ENCODE results near the gene ACOT7.
A peak's percentile ranks its signal among the peaks of the same experiment; 100 is the strongest.
"Not testable (repeated sequence)": the region's sequence is repeated elsewhere in the genome, so short reads cannot be mapped to it uniquely, and the experiment has no call there.

The ACOT7 gene

GRCh38 chr1:6395130-6395529, 1.6 kb upstream of the ACOT7 start:
- H3K79me2 ChIP-seq (ENCODE audit: low read length), result peaks cover 22% of the 10 kb centered on the region
- not testable (repeated sequence) for H3K36me3 ChIP-seq (replicated peaks; ENCODE audit: insufficient read depth, low read length); H4K20me1 ChIP-seq (ENCODE audit: insufficient read depth, low read length); H3F3A ChIP-seq (ENCODE audit: insufficient read depth, low read length); DNase-seq; H3K4me1 ChIP-seq (ENCODE audit: low read length); H3K4me3 ChIP-seq (ENCODE audit: low read length); H3K9me3 ChIP-seq (replicated peaks; ENCODE audit: insufficient read depth, low read length); H3K4me2 ChIP-seq (ENCODE audit: low read depth, low read length); H3K9ac ChIP-seq (ENCODE audit: low read length); H3K27ac ChIP-seq (ENCODE audit: low read length); H3K27me3 ChIP-seq (replicated peaks; ENCODE audit: insufficient read depth, low read length); H3K9me2 ChIP-seq (replicated peaks; ENCODE audit: insufficient read depth, low read length); H2AFZ ChIP-seq (ENCODE audit: low read length)

- Histone ChIP-seq H3K27me3 (replicated peaks; ENCODE audit: insufficient read depth, low read length) (no peaks in the 10 kb centered on the region), H3K4me2 (ENCODE audit: low read depth, low read length) (peak overlapping the region; percentile 88), H2AFZ (ENCODE audit: low read length) (peak overlapping the region; percentile 63; the same call in 1 of the 2 replicates), H3K4me3 (ENCODE audit: low read length) (peak overlapping the region; percentile 74), H3K27ac (ENCODE audit: low read length) (no peak overlapping the region), H3K79me2 (ENCODE audit: low read length) (peaks cover 35% of the 10 kb centered on the region), H3F3A (ENCODE audit: insufficient read depth, low read length) (0 out of 2 replicates have a peak, but pooled peaks cover 4% of the 10 kb centered on the region), H3K9me3 (replicated peaks; ENCODE audit: insufficient read depth, low read length) (no peaks in the 10 kb centered on the region), H3K9me2 (replicated peaks; ENCODE audit: insufficient read depth, low read length) (no peaks in the 10 kb centered on the region), H3K4me1 (ENCODE audit: low read length) (peaks cover 8% of the 10 kb centered on the region; the same call in 1 of the 2 replicates), H4K20me1 (ENCODE audit: insufficient read depth, low read length) (no peaks in the 10 kb centered on the region), H3K9ac (ENCODE audit: low read length) (peak overlapping the region; percentile 57; the same call in 1 of the 2 replicates), H3K36me3 (replicated peaks; ENCODE audit: insufficient read depth, low read length) (no peaks in the 10 kb centered on the region)
- TF ChIP-seq, protein P1, sequence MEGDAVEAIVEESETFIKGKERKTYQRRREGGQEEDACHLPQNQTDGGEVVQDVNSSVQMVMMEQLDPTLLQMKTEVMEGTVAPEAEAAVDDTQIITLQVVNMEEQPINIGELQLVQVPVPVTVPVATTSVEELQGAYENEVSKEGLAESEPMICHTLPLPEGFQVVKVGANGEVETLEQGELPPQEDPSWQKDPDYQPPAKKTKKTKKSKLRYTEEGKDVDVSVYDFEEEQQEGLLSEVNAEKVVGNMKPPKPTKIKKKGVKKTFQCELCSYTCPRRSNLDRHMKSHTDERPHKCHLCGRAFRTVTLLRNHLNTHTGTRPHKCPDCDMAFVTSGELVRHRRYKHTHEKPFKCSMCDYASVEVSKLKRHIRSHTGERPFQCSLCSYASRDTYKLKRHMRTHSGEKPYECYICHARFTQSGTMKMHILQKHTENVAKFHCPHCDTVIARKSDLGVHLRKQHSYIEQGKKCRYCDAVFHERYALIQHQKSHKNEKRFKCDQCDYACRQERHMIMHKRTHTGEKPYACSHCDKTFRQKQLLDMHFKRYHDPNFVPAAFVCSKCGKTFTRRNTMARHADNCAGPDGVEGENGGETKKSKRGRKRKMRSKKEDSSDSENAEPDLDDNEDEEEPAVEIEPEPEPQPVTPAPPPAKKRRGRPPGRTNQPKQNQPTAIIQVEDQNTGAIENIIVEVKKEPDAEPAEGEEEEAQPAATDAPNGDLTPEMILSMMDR (IDR thresholded peaks at IDR 0.05; ENCODE audit: low read length), result no peak
- no peak for TF ChIP-seq EZH2phosphoT487 (IDR thresholded peaks at IDR 0.05; ENCODE audit: low read length)
- TF ChIP-seq EZH2 (optimal IDR thresholded peaks at IDR 0.05; ENCODE audit: low read depth, low read length), result no peak
- no peak for DNase-seq
Measured at GRCh38 chr1:6392809-6393399, 663 bp downstream of the ACOT7 start.

DNA sequence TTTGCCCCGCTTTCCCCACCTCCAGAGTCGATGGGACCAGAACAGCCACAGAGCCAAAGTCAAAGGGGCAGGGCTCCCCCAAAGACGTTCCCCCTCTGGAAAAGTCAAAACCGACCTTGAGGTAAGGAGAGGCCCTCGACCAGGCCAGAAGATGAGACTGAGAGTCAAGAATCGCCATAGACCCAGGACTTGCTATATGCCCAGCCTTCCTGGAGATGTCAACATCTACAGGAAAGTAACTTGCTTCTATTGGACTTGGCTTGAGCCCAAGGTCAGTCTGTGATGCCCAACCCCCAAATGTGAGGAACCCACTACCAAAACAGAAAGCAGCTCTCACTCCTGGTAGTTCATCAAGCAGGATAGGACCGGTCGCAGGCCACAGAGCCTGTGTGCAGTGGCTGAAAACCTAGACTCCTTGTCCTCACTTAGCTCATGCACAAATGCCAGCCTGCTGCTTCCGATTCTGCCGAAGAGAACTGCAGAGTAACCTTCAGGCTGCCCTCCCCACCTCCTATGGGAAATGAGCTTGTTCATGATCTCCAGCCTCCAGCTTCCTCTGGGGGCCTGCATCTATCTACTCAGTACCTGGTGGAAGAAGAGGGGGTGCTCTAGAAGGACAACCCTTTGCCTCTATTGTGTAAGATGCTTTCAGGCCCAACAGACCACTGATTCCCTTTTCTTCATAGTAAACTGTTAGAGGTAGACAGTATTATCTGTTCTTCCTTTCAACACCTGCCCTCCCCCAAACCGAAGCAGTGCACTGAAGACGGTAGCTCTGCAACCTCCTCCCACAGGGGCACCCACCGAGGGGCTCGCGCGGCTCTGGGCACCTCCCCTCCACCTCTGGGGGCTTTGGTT, 1.4 kb downstream of the ACOT7 start:
- H3K79me2 ChIP-seq (ENCODE audit: low read length), result peaks cover 41% of the 10 kb centered on the region
- H4K20me1 ChIP-seq (ENCODE audit: insufficient read depth, low read length), result no peaks in the 10 kb centered on the region
- TF ChIP-seq, protein P1 (IDR thresholded peaks at IDR 0.05; ENCODE audit: low read length), result no peak
- TF ChIP-seq EZH2 (optimal IDR thresholded peaks at IDR 0.05; ENCODE audit: low read depth, low read length) (no peak), EZH2phosphoT487 (IDR thresholded peaks at IDR 0.05; ENCODE audit: low read length) (no peak)
- H3F3A ChIP-seq (ENCODE audit: insufficient read depth, low read length), result 0 out of 2 replicates have a peak, but pooled peaks cover 4% of the 10 kb centered on the region
- H3K9me3 ChIP-seq (replicated peaks; ENCODE audit: insufficient read depth, low read length), result no peaks in the 10 kb centered on the region
- H3K4me3 ChIP-seq (ENCODE audit: low read length), result peak overlapping the region; percentile 74
- peaks cover 8% of the 10 kb centered on the region; the same call in 1 of the 2 replicates for H3K4me1 ChIP-seq (ENCODE audit: low read length)
- peak; percentile 36 for DNase-seq
- H3K27ac ChIP-seq (ENCODE audit: low read length), result no peak overlapping the region
- H3K9me2 ChIP-seq (replicated peaks; ENCODE audit: insufficient read depth, low read length), result no peaks in the 10 kb centered on the region
- no peaks in the 10 kb centered on the region for H3K36me3 ChIP-seq (replicated peaks; ENCODE audit: insufficient read depth, low read length)
- peak overlapping the region; percentile 63; the same call in 1 of the 2 replicates for H2AFZ ChIP-seq (ENCODE audit: low read length)
- peak overlapping the region; percentile 88 for H3K4me2 ChIP-seq (ENCODE audit: low read depth, low read length)
- H3K9ac ChIP-seq (ENCODE audit: low read length), result peak overlapping the region; percentile 57; the same call in 1 of the 2 replicates
- H3K27me3 ChIP-seq (replicated peaks; ENCODE audit: insufficient read depth, low read length), result no peaks in the 10 kb centered on the region
